K562 (cell line): ENCODE results near the gene PUDP.
"Not testable (repeated sequence)": the region's sequence is repeated elsewhere in the genome, so short reads cannot be mapped to it uniquely, and the experiment has no call there.

Experiments used
- CEBPB ChIP-seq: fragments of 450-650 bp; IDR thresholded peaks from 2 replicates; pipeline ENCODE4 v1.6.1; 2016; ENCODE audit warnings: missing genetic modification characterization, missing compliant biosample characterization
- KLF6 ChIP-seq: fragments of 250-450 bp; sonication (Bioruptor Pico); IDR thresholded peaks from 2 replicates; pipeline ENCODE4 v1.4.0; 2020; ENCODE audit warnings: mild to moderate bottlenecking, moderate library complexity, borderline replicate concordance
- NKRF ChIP-seq: fragments of 450-650 bp; IDR thresholded peaks from 2 replicates; pipeline ENCODE4 v1.6.1; 2016; ENCODE audit warnings: borderline replicate concordance
- POLR2A ChIP-seq: fragments of 450-650 bp; conservative IDR thresholded peaks from 2 replicates; pipeline ENCODE4 v1.6.1; 2016
- THAP12 ChIP-seq: fragments of 250-450 bp; sonication (Bioruptor Pico); IDR thresholded peaks from 2 replicates; pipeline ENCODE4 v1.9.0; 2021; ENCODE audit warnings: mild to moderate bottlenecking, inconsistent platforms
- USF1 ChIP-seq: sonication (generic); formaldehyde crosslinking; IDR thresholded peaks from 2 replicates; pipeline ENCODE4 v1.9.0; 2022; ENCODE audit warnings: mild to moderate bottlenecking, missing genetic modification reagents

- TF ChIP-seq POLR2A; THAP12 (CRISPR knock-in tag); KLF6 (CRISPR knock-in tag); CEBPB (tag); USF1 (CRISPR knock-in tag); NKRF: not testable (repeated sequence)
These were observed 135.6 kb downstream of the PUDP start for GRCh38 chrX:7012262-7012834.
